Middle frontal gyrus (tissue), 1 donor: ENCODE results near the gene SKA3.
"Not testable (repeated sequence)": the region's sequence is repeated elsewhere in the genome, so short reads cannot be mapped to it uniquely, and the experiment has no call there.

Experiments
- DNase-seq: peaks from one replicate; pipeline ENCODE4 v3.0.0-alpha.2; 2015; ENCODE audit warnings: low spot score; ENCODE audit errors: extremely low spot score

SKA3 gene

DNA sequence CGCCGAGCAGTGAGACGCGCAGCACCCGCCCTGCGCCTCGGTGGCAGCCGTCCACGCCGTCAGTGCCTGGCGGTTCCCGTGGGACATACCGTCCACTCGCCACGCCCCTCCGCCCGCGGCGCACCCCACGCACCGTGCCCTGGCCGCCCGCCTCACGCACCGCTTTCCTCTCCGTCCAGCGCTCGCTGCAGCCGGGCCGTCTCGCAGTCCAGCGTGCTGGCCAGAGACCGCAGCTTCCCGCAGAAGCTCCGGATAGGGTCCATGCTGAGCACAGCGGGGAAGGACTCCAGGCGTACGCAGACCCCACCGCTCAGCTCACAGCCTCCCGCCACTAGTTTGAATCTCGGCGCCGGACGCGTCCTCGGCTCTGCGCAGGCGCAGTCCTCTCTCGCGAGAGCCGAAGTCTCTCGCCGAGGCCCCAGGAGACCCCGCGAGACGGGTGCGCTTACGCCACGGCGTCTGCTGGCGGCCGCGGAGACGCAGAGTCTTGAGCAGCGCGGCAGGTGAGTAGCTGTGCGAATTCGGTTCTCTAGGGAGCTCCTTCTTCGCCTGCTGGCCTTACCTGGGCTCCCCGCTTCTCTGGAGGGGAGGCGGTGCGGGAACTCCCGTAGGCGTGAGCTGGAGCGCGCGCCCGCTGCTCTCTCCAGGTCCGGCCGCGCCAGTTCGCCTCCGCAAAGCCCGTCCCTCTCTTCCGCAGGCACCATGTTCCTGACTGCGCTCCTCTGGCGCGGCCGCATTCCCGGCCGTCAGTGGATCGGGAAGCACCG is at the start of gene SKA3, which contains the start of gene MRPL57:
SKA3 (minus strand) TSS at position 338 of the 767 bp plus-strand sequence; CDS start at position 263, 75 bp downstream.
MRPL57 (plus strand) TSS at position 444 of the 767 bp plus-strand sequence; CDS start at position 703, 259 bp downstream.
- DNase-seq, result peak; percentile 89

DNA sequence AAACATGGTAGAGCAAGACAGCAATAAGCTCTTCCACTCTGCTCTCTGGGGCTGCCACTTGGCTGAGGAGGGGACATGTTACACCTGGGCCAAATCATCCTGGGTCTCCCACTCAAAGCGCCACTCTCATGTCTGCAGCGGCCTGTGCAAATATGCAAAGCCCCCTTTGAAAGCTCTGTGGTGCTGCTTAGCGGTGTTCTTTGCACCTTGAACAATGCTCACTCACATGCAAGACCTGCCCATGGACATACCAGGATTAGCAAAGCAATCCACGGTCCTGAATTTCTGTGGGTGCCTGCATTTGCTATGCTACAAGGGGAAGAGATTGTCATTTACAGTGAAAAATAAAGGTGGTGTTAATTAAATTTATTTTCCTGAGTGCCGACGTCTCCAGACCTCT is 48.7 kb upstream of the SKA3 start:
- no peak for DNase-seq

GRCh38 chr13:21221268-21221667 is 44.9 kb upstream of the SKA3 start:
- no peak for DNase-seq

DNA sequence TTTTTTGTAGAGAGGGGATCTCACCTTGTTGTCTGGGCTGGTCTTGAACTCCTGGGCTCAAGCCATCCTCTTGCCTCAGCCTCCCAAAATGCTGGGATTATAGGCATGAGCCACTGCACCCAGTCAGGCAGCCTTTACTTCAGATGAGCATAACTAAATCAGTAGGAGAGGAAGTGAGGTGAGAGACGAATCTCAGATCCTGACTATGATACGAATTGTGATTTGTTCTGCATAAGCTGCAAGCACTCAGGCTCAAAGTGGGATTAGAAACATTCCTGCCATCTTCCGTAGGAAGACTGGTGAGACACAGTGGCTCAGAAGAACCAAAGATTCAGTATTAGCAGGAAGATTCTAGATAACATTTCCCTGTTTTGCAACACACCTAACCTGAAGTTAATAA is 43.4 kb upstream of the SKA3 start:
- DNase-seq, result not testable (repeated sequence)

DNA sequence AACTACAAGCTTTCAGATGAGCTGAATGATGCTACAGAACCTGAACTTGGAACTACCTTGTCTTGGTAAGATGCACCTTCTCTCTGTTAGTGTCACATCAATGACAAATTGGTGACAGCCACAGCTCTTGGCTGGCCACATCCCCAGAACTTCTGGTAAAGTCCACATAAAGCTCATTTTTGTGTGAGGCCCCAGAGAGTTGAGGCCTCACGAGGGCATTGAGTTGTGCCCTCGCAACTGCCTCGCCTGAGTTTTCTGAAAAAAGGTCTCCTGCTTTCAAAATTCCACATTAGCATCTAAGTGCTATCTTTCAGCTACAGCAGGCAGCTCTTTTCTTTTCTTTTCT is 42.7 kb upstream of the SKA3 start:
- no peak for DNase-seq

- DNase-seq, result no peak
Measured at GRCh38 chr13:21218351-21219035, 42.1 kb upstream of the SKA3 start.

- DNase-seq, result no peak
Measured at GRCh38 chr13:21216332-21216731, 40.0 kb upstream of the SKA3 start.

DNA sequence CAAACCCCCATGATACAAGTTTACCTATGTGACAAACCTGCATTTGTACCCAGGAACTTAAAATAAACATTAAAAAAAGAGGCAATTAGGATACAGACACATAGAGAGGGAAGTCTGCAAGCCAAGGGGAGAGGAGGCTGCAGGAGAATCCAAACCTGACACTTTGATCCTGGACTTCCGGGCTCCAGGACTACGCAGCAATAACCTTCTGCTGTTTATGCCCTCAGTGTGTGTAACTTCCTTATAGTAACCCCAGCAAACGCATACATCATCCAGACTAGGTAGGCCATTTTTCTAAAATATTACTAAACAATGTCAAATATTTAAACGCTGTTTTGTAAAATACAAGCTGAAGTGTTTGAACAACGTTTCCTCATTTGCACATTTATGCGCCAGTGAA is 39.1 kb upstream of the SKA3 start:
- not testable (repeated sequence) for DNase-seq

DNA sequence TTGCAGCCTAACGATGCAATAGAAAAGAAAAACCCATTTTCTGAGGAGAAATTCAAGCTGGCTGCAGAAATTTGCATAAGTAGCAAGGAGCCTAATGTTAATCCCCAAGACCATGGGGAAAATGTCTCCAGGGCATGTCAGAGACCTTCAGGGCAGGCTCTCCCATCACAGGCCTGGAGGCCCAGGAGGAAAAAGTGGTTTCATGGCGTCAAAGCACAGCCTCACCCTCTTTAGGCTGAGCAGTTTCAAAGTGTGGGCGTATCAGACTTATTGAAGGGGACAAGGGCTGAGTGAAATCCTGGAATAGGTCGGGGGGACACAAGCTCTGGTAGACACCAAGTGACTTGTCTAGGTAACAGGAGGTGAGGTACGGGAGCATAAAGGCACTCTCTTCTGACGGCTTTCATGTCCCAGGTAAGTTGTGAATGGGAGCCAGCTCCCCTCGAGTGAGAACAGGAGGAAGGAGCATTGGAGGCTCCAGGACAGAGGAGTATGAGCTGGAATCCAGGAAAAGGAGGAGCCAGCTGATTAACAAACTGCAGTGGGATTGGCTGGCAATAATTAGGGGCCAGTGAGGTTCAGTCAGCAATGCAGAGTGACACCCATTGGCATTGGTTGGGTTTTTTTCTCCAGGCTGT is 35.9 kb upstream of the SKA3 start:
- no peak for DNase-seq

- DNase-seq, result no peak
Measured at GRCh38 chr13:21208652-21209154, 32.4 kb upstream of the SKA3 start.

GRCh38 chr13:21202767-21203531 is 26.6 kb upstream of the SKA3 start:
- DNase-seq, result no peak

DNA sequence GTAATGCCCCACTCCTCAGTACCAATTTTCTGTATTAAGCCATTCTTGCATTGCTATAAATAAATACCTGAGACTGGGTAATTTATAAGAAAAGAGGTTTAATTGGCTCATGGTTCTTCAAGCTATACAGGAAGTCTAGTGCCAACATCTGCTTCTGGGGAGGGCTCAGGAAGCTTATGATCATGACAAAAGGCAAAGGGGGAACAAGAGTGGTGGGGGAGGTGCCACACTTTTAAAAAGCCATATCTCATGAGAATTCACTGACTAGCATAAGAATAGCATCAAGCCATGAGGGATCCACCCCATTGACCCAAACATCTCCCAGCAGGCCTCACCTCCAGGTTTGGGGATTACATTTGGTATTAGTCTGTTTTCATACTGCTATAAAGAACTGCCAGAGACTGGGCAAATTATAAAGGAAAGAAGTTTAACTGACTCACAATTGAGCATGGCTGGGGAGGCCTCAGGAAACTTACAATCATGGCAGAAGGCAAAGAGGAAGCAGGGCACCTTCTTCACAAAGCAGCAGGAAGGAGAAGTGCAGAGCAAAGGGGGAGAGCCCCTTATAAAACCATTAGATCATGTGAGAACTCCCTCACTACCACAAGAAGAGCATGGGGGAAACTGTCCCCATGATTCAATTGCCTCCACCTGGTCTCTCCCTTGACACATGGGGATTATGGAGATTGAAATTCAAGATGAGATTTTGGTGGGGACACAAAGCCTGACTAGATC is 25.3 kb upstream of the SKA3 start:
- not testable (repeated sequence) for DNase-seq

DNA sequence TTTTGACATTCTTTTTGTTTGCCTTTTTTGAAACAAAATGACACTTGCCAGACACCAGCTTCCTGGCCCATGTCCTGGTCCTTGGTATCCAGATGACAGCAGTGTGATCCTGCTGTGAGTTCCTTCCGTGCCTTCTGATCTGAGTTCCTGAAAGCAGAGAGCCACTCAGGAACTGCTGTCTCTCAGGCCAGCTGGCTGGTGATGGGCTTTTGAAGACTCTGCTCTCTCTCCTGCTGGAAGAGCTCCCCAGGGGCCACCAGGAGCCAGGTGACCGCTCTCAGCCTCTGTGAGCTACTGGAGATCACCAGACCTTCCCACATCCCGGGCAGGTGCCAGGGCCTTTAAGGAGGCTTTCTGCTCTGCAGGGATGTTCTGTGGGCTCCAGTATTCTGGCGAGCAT is 22.0 kb upstream of the SKA3 start:
- DNase-seq, result not testable (repeated sequence)

DNA sequence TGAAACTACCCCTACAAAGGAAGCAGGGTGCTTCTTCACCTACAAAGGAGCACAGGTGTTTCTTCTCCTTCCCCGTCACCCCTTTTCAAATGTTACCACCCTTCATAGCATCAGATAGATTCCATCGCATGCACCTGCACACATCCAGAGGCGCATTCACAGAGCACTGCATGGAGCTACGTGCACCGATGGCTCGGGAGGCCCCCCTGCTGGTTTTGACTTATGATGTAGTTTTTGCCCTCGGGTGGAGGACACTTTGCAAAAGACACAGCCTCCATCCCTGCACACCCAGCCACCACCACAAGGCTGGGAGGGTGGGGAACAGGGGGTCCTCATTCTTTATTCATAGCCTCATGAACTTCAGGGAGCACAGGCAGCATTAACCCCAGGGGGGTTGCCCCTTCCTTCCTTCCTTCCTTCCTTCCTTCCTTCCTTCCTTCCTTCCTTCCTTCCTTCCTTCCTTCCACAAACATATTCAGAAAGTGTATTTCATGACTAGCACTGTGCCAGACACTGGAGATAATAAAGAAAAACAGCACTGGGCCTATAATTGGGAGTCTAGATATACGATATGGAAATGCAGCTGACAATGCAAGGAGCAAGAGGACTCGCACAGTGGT is 21.4 kb upstream of the SKA3 start:
- DNase-seq, result not testable (repeated sequence)

GRCh38 chr13:21194756-21195155 is 18.4 kb upstream of the SKA3 start:
- DNase-seq, result not testable (repeated sequence)

DNA sequence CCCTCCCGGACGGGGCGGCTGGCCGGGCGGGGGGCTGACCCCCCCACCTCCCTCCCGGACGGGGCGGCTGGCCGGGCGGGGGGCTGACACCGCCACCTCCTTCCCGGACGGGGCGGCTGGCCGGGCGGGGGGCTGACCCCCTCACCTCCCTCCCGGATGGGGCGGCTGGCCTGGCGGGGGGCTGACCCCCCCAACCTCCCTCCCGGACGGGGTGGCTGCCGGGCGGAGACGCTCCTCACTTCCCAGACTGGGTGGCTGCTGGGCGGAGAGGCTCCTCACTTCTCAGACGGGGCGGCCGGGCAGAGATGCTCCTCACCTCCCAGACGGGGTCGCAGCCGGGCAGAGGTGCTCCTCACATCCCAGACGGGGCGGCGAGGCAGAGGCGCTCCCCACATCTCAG is 10.1 kb upstream of the SKA3 start:
- not testable (repeated sequence) for DNase-seq

DNA sequence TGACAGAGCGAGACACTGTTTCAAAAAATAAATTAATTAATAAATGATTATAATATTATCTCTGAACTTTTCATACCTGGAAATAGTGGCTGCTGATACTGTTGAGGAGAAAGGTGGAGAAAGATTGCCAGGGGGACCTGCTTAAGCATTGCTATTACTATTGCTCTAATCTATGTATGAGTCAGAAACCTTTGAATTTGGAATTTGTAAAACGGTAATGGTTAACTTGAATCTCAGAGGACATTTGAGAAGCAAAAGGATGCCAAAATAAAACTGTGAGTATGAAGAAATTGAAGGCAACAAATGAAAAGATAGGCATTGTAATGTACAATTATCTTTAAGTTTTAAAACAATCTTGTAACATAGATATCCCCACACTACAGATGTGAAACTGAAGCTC is 5.3 kb upstream of the SKA3 start:
- no peak for DNase-seq

- no peak for DNase-seq
Measured at GRCh38 chr13:21176982-21177284, 581 bp upstream of the SKA3 start.

- DNase-seq, result no peak
Measured at GRCh38 chr13:21175656-21176214, 617 bp downstream of the SKA3 start.

DNA sequence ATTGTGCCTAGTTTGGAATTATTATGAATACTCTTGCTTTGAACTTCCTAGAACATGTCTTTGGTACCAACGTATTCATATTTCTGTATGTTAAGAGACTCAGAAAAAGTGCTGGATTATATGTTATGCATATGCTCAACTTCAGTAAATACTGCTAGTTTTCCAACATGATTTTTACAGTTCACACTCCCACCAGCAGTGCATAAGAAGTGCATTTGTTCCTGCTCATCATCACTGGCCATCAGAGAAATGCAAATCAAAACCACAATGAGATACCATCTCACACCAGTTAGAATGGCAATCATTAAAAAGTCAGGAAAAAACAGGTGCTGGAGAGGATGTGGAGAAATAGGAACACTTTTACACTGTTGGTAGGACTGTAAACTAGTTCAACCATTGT is 2.6 kb downstream of the SKA3 start:
- DNase-seq, result not testable (repeated sequence)
